NCI-H1694 (cell line): ENCODE results near the gene WBP2NL.
"Not testable (repeated sequence)": the region's sequence is repeated elsewhere in the genome, so short reads cannot be mapped to it uniquely, and the experiment has no call there.

ENCODE experiments used
- DNase-seq: peaks from one replicate; lab custom pipeline; 2025; lab: John Stamatoyannopoulos, UW

WBP2NL gene

DNA sequence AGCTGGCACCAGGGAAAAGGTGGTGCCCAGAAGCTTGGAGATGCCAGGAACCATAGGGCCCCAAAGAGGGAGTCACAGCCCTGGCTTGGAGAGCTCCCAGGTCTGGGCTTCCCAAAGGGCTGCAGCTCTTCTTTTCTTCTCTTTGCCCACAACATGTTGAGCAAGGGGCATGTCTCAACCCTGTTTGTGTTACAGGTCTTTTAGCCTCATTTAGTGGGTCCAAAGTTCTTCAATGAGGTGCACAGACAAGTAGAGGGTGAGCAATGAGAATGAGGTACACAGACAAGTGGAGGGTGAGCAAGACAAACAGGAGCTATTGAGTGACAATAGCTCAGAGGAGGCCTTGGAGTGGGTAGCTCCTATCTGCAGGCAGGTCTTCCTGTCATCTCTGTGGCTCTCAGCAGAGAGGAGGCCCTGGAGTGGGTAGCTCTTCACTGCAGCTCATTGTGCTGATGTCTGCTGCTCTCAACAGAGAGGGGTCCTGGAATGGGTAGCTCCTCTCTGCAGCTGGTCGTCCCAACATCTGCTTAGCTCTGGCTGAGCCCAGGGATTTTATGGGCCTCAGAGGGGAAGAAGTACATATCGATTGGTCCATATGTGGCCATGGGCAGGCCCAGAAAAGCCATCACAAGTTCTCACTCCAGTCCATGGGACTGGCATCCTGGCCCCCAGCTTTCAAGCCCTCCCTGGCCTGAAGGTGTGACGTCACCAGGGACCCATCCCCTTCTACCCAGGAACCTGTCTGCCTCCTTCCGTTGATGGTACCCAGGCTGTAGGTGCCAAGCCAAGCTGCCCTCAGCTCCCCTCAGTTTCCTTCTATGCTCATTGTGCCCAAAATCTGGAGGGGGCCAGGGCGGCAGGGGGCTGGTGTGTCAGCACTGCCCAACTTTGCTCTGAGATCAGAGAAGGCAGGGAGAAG, 34.9 kb downstream of the WBP2NL start:
- DNase-seq = no peak

DNA sequence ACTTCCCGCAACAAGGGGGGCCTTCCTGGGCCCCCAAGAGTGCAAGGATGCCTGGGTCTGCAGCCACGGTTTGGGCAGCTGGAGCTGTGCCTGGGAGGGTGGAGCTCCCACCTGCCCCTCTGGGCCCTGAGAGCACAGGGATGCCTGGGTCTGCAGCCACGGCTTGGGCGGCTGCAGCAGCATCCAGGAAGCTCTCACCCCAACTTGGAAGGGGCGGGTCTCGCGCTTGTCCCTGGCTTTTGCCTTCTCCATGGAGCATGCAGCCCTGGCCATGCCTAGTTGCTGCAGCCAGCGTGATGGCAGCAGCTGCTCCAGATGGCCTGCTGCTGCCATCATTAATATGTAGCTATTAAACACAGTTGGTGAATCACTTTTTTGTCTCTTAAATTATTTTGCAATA, 36.7 kb downstream of the WBP2NL start:
- no peak for DNase-seq

DNA sequence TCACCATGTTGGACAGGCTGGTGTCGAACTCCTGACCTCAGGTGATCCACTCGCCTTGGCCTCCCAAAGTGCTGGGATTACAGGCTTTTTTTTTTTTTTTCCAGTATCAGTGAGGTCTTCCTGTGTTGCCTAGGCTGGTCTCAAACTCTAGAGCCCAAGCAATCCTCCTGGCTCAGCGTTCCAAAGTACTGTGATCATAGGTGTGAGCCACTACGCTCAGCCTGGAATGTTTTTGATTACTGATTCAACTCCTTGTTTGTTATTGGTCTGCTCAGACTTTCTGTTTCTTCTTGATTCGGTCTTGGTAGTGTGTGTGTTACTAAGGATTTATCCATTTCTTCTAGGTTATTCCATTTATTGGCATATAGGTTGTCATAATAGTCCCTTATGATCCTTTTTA, 40.7 kb downstream of the WBP2NL start:
- DNase-seq = no peak

DNA sequence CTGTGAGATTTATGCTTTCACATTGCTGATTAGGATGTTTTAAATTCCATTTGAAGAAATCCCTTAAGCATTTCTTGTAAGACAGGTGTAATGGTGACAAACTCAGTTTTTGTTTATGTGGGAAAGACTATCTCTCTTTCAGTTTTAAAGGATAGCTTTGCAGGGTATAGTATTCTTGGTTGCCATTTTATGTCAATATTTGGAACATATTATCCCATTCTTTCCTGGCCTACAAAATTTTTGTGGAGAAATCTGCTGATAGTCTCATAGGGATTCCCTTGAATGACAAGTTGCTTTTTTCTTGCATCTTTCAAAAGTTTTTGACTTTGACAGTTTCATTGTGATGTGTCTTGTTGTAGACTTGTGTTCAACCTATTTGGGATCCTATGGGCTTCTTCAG, 43.2 kb downstream of the WBP2NL start:
- DNase-seq = no peak

DNA sequence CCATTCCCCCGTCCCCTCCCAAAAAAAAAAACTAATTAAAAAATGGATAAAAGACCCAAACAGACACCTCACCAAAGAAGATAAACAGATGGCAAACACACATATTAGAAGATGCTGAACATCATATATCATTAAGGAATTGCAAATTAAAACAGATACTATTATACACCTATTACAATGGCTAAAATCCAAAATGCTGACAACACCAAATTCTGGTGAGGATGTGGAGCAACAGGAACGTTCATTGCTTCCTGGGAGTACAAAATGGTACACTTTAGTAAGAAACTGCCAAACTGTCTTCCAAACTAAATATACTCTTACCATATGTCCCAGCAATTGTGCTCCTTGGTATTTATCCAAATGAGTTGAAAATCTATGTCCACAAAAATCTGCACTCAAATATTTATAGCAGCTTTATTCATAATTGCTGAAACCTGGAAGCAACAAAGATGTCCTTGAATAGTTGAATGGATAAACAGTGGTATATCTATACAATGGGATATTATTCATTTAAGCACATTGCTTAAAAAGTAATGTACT, 52.1 kb downstream of the WBP2NL start:
- DNase-seq = no peak

DNA sequence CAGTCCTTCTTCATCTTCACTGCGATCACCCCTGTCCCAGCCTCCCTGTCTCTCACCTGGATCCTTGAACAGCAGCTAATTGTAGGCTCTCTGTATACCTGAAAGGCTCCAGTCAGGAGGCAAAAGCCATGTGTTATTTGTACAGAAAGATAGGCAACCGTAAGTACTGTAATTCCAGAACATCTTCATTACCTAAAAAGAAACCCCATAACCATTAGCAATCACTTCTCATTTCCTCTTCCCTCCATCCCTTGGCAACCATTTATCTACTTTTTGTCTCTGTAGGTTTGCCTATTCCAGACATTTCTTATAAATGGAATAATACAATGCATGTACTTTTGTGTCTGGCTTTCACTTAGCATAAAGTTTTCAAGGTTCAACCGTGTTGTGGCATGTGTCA, 54.2 kb downstream of the WBP2NL start:
- DNase-seq = no peak

DNA sequence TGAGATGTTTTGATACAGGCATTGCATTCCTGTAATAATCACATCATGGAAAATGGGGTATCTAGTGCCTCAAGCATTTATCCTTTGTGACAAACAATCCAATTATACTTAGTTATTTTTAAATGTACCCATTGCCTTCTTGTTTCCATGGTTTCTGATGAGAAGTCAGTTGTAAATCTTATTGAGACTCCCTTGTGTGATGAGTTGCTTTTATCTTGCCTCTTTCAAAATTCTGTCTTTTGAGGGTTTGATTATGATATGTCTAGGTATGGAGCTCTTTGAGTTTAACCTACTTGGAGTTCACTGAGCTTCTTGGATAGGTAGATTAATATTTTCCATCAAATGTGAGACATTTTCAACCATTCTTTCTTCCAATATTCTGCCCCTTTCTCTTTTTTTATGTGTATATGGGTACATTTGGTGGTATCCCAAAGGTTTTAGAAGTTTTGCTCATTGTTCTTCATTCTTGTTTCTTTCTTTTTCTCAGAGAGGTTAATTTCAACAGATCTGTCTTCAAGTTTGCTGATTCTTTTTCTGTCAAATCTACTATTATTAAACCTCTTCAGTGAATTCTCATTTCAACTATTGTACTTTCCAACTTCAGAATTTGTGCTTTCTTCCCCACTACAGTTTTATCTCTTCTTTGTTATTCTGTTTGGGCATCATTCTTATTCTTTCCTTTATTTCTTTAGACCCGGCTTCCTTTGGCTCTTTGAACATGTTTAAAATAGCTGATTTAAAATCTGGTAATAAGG, 58.3 kb downstream of the WBP2NL start:
- DNase-seq = no peak

DNA sequence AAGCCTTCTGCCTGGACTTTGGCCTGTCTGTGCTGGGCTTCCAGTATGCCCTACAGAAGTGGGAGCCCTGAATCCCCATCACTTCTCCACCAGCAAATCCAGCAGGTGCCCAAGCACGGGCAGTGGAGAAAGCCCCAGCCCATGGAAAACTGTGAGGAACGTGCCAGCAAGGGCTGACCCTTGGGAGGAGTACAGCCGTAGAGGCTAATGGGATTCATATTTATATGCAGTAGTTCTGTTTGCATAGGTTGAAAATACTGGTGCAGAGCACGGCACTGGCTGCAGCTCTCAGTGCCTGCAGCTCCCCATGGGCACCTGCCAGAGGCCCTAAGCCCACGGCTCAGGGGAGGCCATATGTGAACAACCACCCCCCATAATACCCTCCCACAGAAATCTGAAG, 61.9 kb downstream of the WBP2NL start:
- DNase-seq = no peak

DNA sequence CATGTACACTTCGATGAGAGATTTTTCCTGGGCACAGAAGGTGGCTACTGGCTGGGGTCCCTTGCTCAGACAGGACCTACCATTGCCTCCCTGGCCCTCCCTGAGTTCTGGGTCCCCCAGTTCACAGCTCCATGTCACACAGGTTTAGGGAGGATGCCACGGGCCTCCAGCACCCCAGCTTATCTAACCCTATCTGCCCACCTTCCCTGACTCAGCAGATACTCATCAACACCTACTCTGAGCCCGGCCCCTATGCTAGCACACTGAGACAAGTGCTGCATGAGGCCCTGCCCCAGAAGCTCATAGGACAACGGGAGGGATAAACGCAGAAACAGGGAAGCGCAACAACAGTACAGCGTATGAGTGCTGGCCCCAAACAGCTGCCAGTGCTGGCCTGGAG, 62.5 kb downstream of the WBP2NL start:
- DNase-seq = no peak

DNA sequence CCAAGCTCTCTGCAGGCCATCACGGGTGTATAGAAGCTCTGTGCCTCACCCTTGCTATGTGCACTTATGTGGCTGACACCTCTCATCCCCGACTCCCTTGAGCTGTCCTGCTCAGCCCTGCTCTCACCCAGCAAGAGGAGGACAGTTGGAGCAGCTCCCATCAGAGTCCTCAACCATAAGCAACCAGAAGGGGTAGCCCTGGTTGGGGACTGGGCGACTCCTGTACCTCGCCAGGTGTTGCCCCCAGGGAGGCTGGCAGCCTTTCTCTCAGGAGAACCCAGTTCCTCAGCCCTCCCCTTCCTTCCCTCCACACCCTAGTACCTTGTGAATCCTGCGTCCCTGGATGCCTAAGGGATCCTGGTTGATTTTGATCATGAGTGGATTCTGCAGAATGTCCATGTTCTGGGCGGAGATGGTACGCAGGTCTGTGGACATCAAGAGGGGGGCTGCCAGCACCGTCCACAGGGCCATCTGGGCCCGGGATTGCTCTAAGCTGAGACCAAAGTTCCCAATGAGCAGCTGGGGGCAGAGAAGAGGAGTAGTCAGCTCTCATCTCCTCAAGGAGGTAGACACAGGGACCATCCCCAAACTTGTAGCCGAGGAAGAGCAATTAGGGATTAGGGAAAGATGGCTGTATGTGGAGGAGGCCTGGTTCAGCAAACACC, 64.0 kb downstream of the WBP2NL start:
- DNase-seq = no peak

DNA sequence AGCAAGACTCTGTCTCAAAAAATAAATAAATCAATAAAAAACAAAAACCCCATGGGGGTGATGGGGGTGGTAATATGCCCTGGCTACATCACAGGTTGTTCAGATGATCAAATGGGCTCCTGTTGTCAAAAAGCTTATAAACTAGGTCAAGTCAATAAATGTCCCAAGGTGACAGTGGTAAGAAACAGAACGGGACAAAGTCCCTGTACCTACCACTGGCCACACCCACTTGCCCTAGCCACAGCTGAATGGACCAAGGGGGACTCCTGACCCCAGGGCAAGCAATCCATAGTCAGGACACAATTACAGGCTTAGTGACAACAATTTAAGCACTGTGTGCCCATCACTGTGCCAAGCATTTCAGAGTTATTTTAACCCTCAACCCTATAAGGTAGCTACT, 66.0 kb downstream of the WBP2NL start:
- no peak for DNase-seq

DNA sequence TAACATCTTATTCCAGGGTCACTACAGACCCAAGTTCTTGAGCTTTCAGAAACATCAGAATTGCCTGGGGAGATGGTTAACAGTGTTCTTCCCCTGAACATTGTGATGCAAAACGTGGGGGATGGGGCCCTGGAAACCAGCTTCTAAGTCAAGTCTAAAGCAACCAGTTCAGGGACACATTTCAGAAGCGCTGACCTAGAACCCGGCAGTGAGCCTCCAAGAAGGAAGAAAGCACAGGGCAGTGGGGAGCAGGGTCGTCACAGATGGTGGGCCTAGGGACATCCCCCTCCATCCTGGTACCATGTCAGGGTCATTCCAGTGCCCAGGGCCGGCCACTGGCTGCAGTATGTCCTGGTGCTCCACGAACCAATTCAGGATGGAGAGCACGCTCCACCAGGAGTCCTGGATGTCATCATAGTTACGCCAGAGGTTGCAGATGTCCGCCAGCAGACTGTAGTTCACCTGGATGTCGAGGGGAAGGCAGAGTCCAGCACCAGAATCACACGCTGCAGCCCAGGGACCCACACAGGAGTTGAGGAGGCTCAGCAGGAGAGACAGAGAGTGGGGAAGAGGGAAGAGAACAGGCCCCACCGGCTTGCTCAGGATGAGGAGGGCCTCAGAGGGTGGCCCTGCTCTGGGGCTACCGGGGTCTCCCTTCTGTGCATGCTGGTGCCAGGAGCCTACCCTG, 67.0 kb downstream of the WBP2NL start:
- no peak for DNase-seq

DNA sequence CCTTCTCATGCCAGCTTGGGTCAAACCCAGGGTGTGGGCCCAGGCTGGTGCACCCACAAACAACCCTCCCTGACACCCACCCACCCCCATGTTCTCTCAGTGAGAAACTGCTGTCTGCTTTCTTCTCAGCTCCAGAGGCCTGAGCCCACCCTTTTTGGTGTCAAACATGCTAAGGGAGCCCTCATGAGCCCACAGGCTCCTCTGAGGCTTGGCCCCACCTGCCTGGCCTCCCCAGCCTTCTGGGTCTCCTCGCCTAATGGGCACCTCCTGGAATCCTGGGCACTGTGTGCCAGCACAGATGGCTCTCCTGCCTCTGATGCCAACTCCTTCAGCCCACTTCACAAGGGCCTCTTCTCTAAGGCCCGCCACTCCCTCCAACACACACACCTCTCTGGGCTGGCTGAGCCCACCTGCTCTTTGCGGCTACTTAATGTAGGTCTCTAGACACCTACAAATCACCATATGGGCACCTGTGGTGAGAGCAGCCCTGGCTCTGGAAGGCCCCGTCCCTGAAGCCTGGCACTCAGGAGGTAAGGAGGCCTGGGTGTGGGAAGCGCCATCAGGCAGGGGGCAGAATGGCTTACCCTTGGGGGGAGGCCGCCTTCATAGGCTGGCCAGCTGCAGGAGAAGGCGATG, 67.7 kb downstream of the WBP2NL start:
- no peak for DNase-seq

DNA sequence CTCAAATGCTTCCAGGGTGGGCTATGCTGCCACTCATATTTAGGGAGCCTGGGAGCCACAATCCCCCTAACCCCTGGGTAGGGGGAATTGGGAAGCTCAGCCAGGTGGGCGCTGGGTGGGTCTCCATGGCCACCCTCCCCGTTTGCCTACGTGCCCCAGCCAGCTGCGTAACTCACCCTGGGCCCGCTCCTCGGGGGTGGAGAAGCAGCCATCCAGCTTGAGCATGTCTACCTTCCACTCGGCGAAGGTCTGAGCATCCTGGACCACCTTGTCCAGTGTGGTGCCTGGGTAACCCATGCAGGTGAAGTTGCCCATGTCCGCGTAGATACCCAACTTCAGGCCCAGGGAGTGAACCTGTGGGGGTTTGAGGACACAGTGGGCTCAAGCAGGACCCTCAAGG, 68.3 kb downstream of the WBP2NL start:
- no peak for DNase-seq

DNA sequence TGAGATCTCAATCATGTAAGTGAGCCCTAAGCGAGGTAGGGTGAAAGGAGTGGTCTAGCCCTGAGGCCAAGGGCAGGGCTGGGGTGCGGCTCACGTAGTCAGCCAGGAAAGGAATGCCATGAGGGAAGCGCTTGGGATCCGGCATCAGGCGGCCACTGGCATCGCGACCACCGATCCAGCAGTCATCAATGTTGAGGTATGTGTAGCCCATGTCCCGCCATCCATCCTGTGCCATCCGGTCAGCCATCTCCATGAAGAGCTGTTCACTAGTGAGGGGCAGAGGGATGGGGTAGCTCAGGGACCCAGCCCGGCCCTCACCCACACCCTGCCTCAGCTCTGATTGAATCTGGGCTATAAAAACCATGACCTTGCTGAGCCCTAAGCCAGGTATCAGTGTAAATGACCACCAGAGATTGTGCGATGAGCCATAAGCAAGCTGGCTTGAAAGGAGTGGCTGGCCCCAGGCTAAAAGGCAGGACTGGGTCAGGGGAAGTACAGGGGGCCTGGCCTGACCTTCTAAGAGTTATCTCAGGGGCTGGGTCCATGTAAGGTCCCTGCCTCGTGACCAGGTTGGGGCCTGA, 69.2 kb downstream of the WBP2NL start:
- no peak for DNase-seq

DNA sequence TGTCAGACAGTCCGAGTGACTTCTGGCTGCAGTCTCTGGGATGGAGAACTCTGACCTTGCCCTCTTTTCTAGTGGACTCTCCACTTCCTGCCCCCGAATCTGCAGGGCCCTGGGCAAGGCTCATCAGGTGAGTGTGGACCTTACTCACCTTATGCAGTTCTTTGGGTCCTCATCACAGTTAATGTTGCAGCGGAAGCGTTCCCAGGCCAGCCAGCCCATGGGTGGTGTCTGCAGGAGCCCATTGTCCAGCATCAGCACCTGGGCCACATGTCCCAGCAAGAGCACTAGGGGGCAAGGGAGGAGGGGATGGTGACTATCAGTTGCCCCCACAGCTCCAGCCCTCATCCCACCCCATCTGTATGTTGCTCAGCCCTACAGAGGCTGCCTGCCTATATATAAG, 69.7 kb downstream of the WBP2NL start:
- DNase-seq = no peak

DNA sequence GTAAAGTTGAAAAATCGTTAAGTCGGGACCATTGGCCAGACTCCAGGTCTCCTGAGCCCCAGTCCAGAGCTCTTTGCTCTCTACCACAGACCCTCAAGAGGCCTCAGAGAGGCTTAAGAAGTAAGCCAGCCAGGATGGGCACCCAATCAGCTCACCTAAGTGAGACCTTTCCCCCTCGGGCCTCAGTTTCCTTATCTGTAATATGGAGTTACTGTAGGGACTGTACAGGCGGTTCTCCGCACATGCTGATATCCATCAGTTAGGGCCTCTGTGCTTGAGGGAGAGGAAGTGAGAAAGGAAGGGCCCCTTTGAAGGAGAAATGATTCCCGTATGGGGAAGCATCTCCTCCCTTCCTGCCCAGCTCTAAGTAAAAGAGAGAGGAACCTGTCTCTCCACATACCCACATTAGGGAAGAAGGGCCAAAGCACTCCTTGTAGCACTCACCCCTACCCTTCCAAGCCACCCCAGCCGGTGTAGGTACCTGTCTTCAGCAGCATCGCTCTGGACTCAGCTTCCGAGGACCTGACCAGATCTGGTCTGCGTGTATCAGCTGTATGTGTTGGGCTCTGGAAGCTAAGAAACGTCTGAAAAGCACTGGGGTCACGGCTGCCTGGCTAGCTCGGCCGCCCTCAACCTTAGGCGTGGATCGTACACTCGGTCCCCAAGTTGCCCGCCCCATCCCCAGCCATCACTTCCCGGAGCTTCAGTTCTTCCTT, 71.4 kb downstream of the WBP2NL start:
- DNase-seq = no peak

DNA sequence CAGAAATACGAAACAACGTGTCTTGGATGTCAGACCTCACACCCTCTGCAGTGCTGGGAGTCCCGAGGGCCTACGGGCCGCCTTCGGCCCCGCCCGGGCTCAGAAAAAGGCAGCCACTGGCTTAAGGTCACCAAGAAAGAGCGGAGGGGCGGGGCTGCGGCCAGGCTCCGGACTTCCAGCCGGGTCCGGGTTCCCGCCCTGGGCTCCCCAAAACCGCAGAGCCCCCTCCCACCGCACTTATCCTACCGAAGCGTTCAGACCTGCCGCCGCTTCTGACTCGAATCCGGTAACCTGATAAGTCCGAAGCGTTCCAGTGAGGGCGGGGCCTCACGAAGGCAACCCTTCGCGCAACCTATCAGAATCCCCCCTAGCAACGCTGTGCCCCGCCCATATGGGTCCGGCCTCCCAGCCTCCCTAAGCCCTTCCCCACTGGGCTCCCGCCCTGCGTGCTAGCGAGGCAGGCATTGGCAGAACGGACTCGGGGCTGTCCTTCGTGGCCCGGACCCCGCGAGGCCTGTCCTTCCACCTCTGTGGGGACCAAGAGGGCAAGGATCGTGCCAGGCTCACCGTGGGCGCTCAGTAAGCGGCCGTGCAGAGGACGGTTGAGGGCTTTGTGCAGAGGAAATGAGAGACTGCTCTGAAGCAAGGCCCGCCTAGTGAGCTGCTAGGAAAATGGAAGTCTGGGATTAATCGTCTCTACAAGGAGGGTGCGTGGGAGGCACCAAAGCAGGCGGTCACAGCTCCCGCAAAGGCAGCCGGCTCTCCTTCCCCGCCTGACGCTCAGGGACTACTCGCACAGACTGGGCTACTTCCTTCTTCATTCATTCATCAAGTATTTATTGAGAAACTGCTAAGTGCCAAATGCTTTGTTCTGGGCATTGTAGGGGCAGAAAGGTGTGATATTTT, 72.2 kb downstream of the WBP2NL start, which contains the start of gene NAGA:
NAGA (minus strand) TSS at position 296 of the 906 bp plus-strand sequence. CDS start 515 bp downstream, outside the sequence.
- DNase-seq = peak; percentile 97

DNA sequence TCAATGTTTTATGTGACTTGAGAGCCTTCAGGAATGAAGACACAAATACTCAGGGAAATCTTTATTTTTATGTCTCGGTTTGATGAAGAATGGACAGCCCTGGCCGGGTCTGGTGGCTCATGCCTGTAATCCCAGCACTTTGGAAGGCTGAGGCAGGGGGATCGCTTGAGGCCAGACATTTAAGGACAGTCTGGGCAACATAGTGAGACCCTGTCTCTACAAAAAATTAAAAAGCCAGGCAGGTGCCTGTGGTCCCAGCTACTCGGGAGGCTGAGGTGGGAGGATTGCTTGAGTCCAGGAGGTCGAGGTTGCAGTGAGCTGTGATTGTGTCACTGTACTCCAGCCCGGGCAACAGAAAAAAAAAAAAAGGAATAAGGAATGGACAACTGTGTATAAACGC, 72.9 kb downstream of the WBP2NL start:
- not testable (repeated sequence) for DNase-seq
